SK-N-SH (cell line): ENCODE measurements around the gene FUT9. TPM values are rescaled to one million over a fixed set of nuclear protein-coding genes. Genes with fewer than 3 reads are reported as not detected.

ENCODE experiments used
- CTCF ChIA-PET: fragments of 300-600, 350-600 bp; formaldehyde crosslinking; extraction: SDS; loops from one replicate; lab custom pipeline; 2021; lab: Yijun Ruan, JAX
- POLR2A ChIA-PET: fragments of 350-600 bp; sonication (Branson Sonifier 250); formaldehyde crosslinking; extraction: SDS; loops from one replicate; lab custom pipeline; 2020; ENCODE audit warnings: antibody characterized with exemption, inconsistent platforms; lab: Yijun Ruan, JAX
- DNase-seq: peaks from one replicate; pipeline ENCODE4 v3.0.0; 2012
- H2AFZ ChIP-seq: fragments of 200-600 bp; sonication (generic); 2 replicates; pipeline ENCODE4 v1.8.1; 2016; ENCODE audit warnings: antibody characterized with exemption, mild to moderate bottlenecking, low read depth
- H3F3A ChIP-seq: fragments of 200-600 bp; sonication (generic); replicated peaks from 2 replicates; pipeline ENCODE3; 2016; ENCODE audit warnings: antibody characterized with exemption, mild to moderate bottlenecking; ENCODE audit not compliant: insufficient read depth
- H3K27ac ChIP-seq, 2 experiments: fragments of 200-500 bp in 1 of 2; fragments of 200-600 bp in 1 of 2; sonication (Bioruptor generic) in 1 of 2; sonication (generic), shearing (Covaris generic) in 1 of 2; 2 replicates each; pipeline versions ENCODE4 v1.5.1 to v1.6.1; 2014 to 2016; ENCODE audit warnings: low read depth in 2 of 2, inconsistent platforms in 1 of 2, low read length in 1 of 2, mild to moderate bottlenecking in 1 of 2, mixed read lengths in 1 of 2
- H3K27me3 ChIP-seq: fragments of 200-600 bp; sonication (generic), shearing (Covaris generic); 2 replicates; pipeline ENCODE4 v1.6.1; 2016; ENCODE audit warnings: mixed run types; ENCODE audit not compliant: insufficient read depth
- H3K36me3 ChIP-seq, 2 experiments: fragments of 200-500 bp in 1 of 2; fragments of 200-600 bp in 1 of 2; sonication (Bioruptor generic) in 1 of 2; sonication (generic) in 1 of 2; replicated peaks in 1 of 2; 2 replicates each; pipeline versions ENCODE3 to v1.5.1; 2014 to 2016; ENCODE audit warnings: low read length in 1 of 2, mild to moderate bottlenecking in 1 of 2; ENCODE audit not compliant: insufficient read depth in 2 of 2, control insufficient read depth in 1 of 2
- H3K4me1 ChIP-seq, 2 experiments: fragments of 200-500 bp in 1 of 2; fragments of 200-600 bp in 1 of 2; sonication (Bioruptor generic) in 1 of 2; sonication (generic), shearing (Covaris generic) in 1 of 2; 2 replicates each; pipeline versions ENCODE4 v1.5.1 to v1.6.1; 2014 to 2016; ENCODE audit warnings: low read depth in 1 of 2, low read length in 1 of 2, mixed run types in 1 of 2; ENCODE audit not compliant: insufficient read depth in 2 of 2, control insufficient read depth in 1 of 2
- H3K4me2 ChIP-seq: fragments of 200-600 bp; sonication (generic), shearing (Covaris generic); 2 replicates; pipeline ENCODE4 v1.6.1; 2017; ENCODE audit warnings: mixed run types
- H3K4me3 ChIP-seq, 2 experiments: fragments of 200-500 bp in 1 of 2; fragments of 200-600 bp in 1 of 2; sonication (Bioruptor generic) in 1 of 2; sonication (generic), shearing (Covaris generic) in 1 of 2; 2 replicates each; pipeline versions ENCODE4 v1.5.1 to v1.8.1; 2014 to 2016; ENCODE audit warnings: low read depth in 2 of 2, inconsistent platforms in 1 of 2, low read length in 1 of 2, mild to moderate bottlenecking in 1 of 2, mixed read lengths in 1 of 2, moderate library complexity in 1 of 2
- H3K79me2 ChIP-seq: fragments of 200-600 bp; sonication (generic); 2 replicates; pipeline ENCODE4 v1.8.1; 2017; ENCODE audit warnings: mild to moderate bottlenecking; ENCODE audit not compliant: insufficient read depth
- H3K9ac ChIP-seq: fragments of 200-600 bp; sonication (generic); 2 replicates; pipeline ENCODE4 v1.6.1; 2017; ENCODE audit warnings: mixed run types
- H3K9me2 ChIP-seq: fragments of 200-600 bp; sonication (generic); 2 replicates; pipeline ENCODE4 v1.6.1; 2017; ENCODE audit warnings: mixed run types
- H3K9me3 ChIP-seq: fragments of 200-600 bp; sonication (generic); 2 replicates; pipeline ENCODE4 v1.6.1; 2017; ENCODE audit warnings: mixed run types, mild to moderate bottlenecking, moderate library complexity
- H4K20me1 ChIP-seq: fragments of 200-600 bp; sonication (generic); 2 replicates; pipeline ENCODE4 v1.6.1; 2017; ENCODE audit warnings: mild to moderate bottlenecking, mixed run types; ENCODE audit not compliant: insufficient read depth
- CHD2 ChIP-seq: fragments of 150-350 bp; IDR thresholded peaks from 2 replicates; pipeline ENCODE4 v1.6.1; 2018; ENCODE audit warnings: low read length; ENCODE audit not compliant: partially characterized antibody
- CTCF ChIP-seq: fragments of 200-600 bp; sonication (generic); IDR thresholded peaks from 2 replicates; pipeline ENCODE4 v1.6.1; 2017; ENCODE audit warnings: antibody characterized with exemption, mild to moderate bottlenecking, moderate library complexity
- ELF1 ChIP-seq: IDR thresholded peaks from 2 replicates; pipeline ENCODE4 v1.4.0; 2012
- EP300 ChIP-seq, 2 experiments: IDR thresholded peaks; 2 replicates each; pipeline versions ENCODE4 v1.4.0 to v1.6.1; 2012; ENCODE audit warnings: borderline replicate concordance in 1 of 2, low read depth in 1 of 2, low read length in 1 of 2
- EZH2phosphoT487 ChIP-seq: fragments of 200-600 bp; sonication (generic); IDR thresholded peaks from 2 replicates; pipeline ENCODE4 v1.6.1; 2017; ENCODE audit warnings: low read depth, mixed run types, mild to moderate bottlenecking, antibody characterized with exemption, moderate library complexity, borderline replicate concordance
- FOSL2 ChIP-seq: IDR thresholded peaks from 2 replicates; pipeline ENCODE4 v1.4.0; 2012; ENCODE audit warnings: low read depth, mild to moderate bottlenecking, moderate library complexity, borderline replicate concordance
- GATA2 ChIP-seq: sonication (generic); formaldehyde crosslinking; IDR thresholded peaks from 2 replicates; pipeline ENCODE4 v1.5.0; 2020; ENCODE audit warnings: mild to moderate bottlenecking, missing genetic modification reagents
- IRF3 ChIP-seq: fragments of 150-350 bp; IDR thresholded peaks from 2 replicates; pipeline ENCODE4 v1.6.1; 2016; ENCODE audit warnings: mild to moderate bottlenecking, low read depth, low read length
- MAX ChIP-seq: IDR thresholded peaks from 2 replicates; pipeline ENCODE4 v1.4.0; 2012; ENCODE audit warnings: low read depth
- MEF2A ChIP-seq: IDR thresholded peaks from 2 replicates; pipeline ENCODE4 v1.4.0; 2012; ENCODE audit warnings: low read depth, borderline replicate concordance
- MXI1 ChIP-seq: IDR thresholded peaks from 2 replicates; pipeline ENCODE4 v1.6.1; 2012; ENCODE audit warnings: mild to moderate bottlenecking, low read depth, low read length, improper control_type of control experiment
- PBX3 ChIP-seq: IDR thresholded peaks from 2 replicates; pipeline ENCODE4; 2012
- RCOR1 ChIP-seq: fragments of 150-350 bp; IDR thresholded peaks from 2 replicates; pipeline ENCODE4 v1.6.1; 2017; ENCODE audit warnings: antibody characterized with exemption, low read length
- REST ChIP-seq: IDR thresholded peaks from 2 replicates; pipeline ENCODE4 v1.6.1; 2012; ENCODE audit warnings: mild to moderate bottlenecking, low read depth, low read length, moderate library complexity
- RXRA ChIP-seq: IDR thresholded peaks from 2 replicates; pipeline ENCODE4 v1.4.0; 2012; ENCODE audit warnings: low read depth, mild to moderate bottlenecking, borderline replicate concordance
- TCF12 ChIP-seq: IDR thresholded peaks from 2 replicates; pipeline ENCODE4 v1.4.0; 2012
- TEAD4 ChIP-seq: IDR thresholded peaks from 2 replicates; pipeline ENCODE4 v1.4.0; 2012; ENCODE audit warnings: mild to moderate bottlenecking, borderline replicate concordance; ENCODE audit not compliant: insufficient read depth
- USF2 ChIP-seq: fragments of 150-350 bp; IDR thresholded peaks from 2 replicates; pipeline ENCODE4 v1.6.1; 2017; ENCODE audit warnings: antibody characterized with exemption, low read length, low read depth, borderline replicate concordance
- ZBTB33 ChIP-seq: IDR thresholded peaks from 2 replicates; pipeline ENCODE4 v1.4.0; 2012; ENCODE audit warnings: low read depth, borderline replicate concordance
- WGBS: methylation state at CpG from one replicate; pipeline ENCODE4 v1.1.6; 2017; ENCODE audit warnings: low lambda C conversion rate; 5-methylcytosine and 5-hydroxymethylcytosine counted together
- polyA plus RNA-seq, 3 experiments: library from polyadenylated mRNA; depleted of rRNA; stranded (reverse); fragments of >200 nt; gene quantifications; 2 replicates each; pipeline ENCODE4 v1.2.3, GENCODE V29; 2012

The FUT9 gene
- polyA plus RNA-seq, 1 of the 3 experiments (the other 2 are of a cell fraction): under 0.01 TPM

GRCh38 chr6:96186094-96186493 is 170.3 kb downstream of the FUT9 start:
- CTCF ChIA-PET: no interaction called here
- Histone ChIP-seq H3K9me2 (no peaks in the 10 kb centered on the region), H3K9ac (no peak overlapping the region), H4K20me1 (no peaks in the 10 kb centered on the region), H3F3A (no peaks in the 10 kb centered on the region), H3K4me3 (no peak overlapping the region), H3K79me2 (no peaks in the 10 kb centered on the region), H3K27ac (no peak overlapping the region), H3K9me3 (no peaks in the 10 kb centered on the region), H2AFZ (no peak overlapping the region), H3K27me3 (no peaks in the 10 kb centered on the region), H3K4me2 (no peak overlapping the region), H3K36me3 (no peaks in the 10 kb centered on the region), H3K4me1 (no peaks in the 10 kb centered on the region)
- POLR2A ChIA-PET: no interaction called here
- TF ChIP-seq PBX3 (no peak), RXRA (no peak), CHD2 (no peak), EZH2phosphoT487 (no peak), EP300 (IDR thresholded peaks at IDR 0.05; ENCODE audit: borderline replicate concordance in 1 of 2, low read depth in 1 of 2, low read length in 1 of 2) (no peak), RCOR1 (no peak), IRF3 (no peak), USF2 (no peak), ELF1 (no peak), TCF12 (no peak), MEF2A (no peak), FOSL2 (no peak), GATA2 (CRISPR knock-in tag) (no peak), MXI1 (no peak), CTCF (no peak), TEAD4 (no peak), ZBTB33 (no peak), REST (no peak), MAX (no peak)
- WGBS: 32% methylated on average over 2 of the region's 2 CpGs
- no peak for DNase-seq
